ENCODE measurements around the gene MEGF11. TPM values are rescaled to one million over a fixed set of nuclear protein-coding genes. Genes with fewer than 3 reads are reported as not detected.

MEGF11 gene
- total RNA-seq, 1 experiment from 2014 or later = 1.2 TPM

DNA sequence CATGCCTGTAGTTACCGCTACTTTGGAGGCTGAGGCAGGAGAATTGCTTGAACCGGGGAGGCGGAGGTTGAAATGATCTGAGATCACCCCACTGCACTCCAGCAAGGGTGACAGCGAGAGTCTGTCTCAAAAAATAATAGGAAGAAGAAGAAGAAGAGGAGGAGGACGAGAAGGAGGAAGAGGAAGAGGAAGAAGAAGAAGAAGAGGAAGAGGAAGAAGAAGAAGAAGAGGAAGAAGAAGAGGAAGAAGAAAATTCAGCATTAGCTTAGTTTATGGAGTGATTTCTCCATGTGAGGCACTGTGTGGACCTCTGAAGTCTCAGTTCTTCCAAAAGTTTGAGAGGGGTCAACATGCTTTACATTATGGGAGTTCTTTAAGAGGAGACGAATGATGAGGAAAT, 17.4 kb upstream of the MEGF11 start:
- H3K4me1 Mint-ChIP-seq = peaks cover 5 to 10% of the 10 kb centered on the region in 2 experiments; a peak in 3 of 4 replicates
- no peaks in the 10 kb centered on the region for H3K79me2 ChIP-seq (ENCODE audit: insufficient read depth, low read length)
- H2BK5ac ChIP-seq (ENCODE audit: insufficient read length, low read length) = no peak overlapping the region
- H4K5ac ChIP-seq (ENCODE audit: insufficient read length, low read depth, low read length) = no peak overlapping the region
- no peak overlapping the region for H3K4ac ChIP-seq (ENCODE audit: low read depth, low read length)
- no peak overlapping the region for H2BK15ac ChIP-seq (ENCODE audit: low read depth, low read length)
- H4K20me1 ChIP-seq (ENCODE audit: control insufficient read depth, insufficient read depth, insufficient read length) = no peaks in the 10 kb centered on the region
- no peaks in the 10 kb centered on the region for H3K9me3 ChIP-seq (ENCODE audit: control insufficient read depth, low read depth, low read length)
- no peak overlapping the region for H2BK120ac ChIP-seq (ENCODE audit: low read depth, low read length, poor library complexity, severe bottlenecking)
- no peaks in the 10 kb centered on the region for H3K23me2 ChIP-seq (ENCODE audit: insufficient read length, low read depth, low read length, poor library complexity, severe bottlenecking)
- H3K14ac ChIP-seq (ENCODE audit: insufficient read depth, low read length) = no peak overlapping the region
- H2BK20ac ChIP-seq (ENCODE audit: low read depth, low read length, poor library complexity, severe bottlenecking) = no peak overlapping the region
- no peak overlapping the region for H3K4me2 ChIP-seq (ENCODE audit: insufficient read depth, insufficient read length, low read length)
- no peak overlapping the region for H2AK5ac ChIP-seq (ENCODE audit: insufficient read length, low read length)
- H4K8ac ChIP-seq (replicated peaks; ENCODE audit: insufficient read length, low read depth, low read length) = no peak overlapping the region
- H3K27ac Mint-ChIP-seq = no peak overlapping the region
- no peak overlapping the region for H3K23ac ChIP-seq (ENCODE audit: insufficient read length, low read depth, low read length)
- no CpG with 5 or more reads among the region's 6 CpGs for WGBS (ENCODE audit: extremely low coverage, insufficient read length, low lambda C conversion rate)
- no peak overlapping the region for H3K9ac ChIP-seq (ENCODE audit: extremely low read depth, insufficient read length, low read length)
- peaks cover 6% of the 10 kb centered on the region for H3K27me3 Mint-ChIP-seq (ENCODE audit: low read depth)
- no peak overlapping the region for H3K18ac ChIP-seq (ENCODE audit: insufficient read length, low read depth, low read length)
- DNase-seq = no peak
- H3T11ph ChIP-seq (ENCODE audit: low read length) = no peak overlapping the region
- no peaks in the 10 kb centered on the region for H3K79me1 ChIP-seq (ENCODE audit: insufficient read depth, low read depth, low read length, poor library complexity, severe bottlenecking)
- H3K27me3 ChIP-seq (ENCODE audit: insufficient read depth, low read length) = no peaks in the 10 kb centered on the region
- no peak overlapping the region for H2BK12ac ChIP-seq (ENCODE audit: insufficient read length, low read depth, low read length)
- no peak overlapping the region for H3K56ac ChIP-seq (ENCODE audit: insufficient read length, low read depth, low read length)
- no peak overlapping the region for H2AFZ ChIP-seq (ENCODE audit: low read length)
- H3K9me3 Mint-ChIP-seq = no peaks in the 10 kb centered on the region
- no peaks in the 10 kb centered on the region for H3K4me1 ChIP-seq (ENCODE audit: insufficient read depth, low read length)
- H3K36me3 Mint-ChIP-seq (ENCODE audit: insufficient read depth in 1 of 3, low read depth in 3 of 3) = peaks cover 0 to 2% (median 0%) of the 10 kb centered on the region in 3 experiments; a peak in 1 of 7 replicates
- no peak overlapping the region for H4K91ac ChIP-seq (ENCODE audit: insufficient read length, low read depth, low read length)
- TF ChIP-seq, protein P1, sequence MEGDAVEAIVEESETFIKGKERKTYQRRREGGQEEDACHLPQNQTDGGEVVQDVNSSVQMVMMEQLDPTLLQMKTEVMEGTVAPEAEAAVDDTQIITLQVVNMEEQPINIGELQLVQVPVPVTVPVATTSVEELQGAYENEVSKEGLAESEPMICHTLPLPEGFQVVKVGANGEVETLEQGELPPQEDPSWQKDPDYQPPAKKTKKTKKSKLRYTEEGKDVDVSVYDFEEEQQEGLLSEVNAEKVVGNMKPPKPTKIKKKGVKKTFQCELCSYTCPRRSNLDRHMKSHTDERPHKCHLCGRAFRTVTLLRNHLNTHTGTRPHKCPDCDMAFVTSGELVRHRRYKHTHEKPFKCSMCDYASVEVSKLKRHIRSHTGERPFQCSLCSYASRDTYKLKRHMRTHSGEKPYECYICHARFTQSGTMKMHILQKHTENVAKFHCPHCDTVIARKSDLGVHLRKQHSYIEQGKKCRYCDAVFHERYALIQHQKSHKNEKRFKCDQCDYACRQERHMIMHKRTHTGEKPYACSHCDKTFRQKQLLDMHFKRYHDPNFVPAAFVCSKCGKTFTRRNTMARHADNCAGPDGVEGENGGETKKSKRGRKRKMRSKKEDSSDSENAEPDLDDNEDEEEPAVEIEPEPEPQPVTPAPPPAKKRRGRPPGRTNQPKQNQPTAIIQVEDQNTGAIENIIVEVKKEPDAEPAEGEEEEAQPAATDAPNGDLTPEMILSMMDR (conservative IDR thresholded peaks at IDR 0.05) = no peak
- H3K27ac ChIP-seq (ENCODE audit: insufficient read length, low read depth, low read length) = no peak overlapping the region
- H3K4me3 Mint-ChIP-seq = no peak overlapping the region
